GM19043 (cell line): ENCODE measurements around the gene KCNT2.
"Not testable (repeated sequence)": the region's sequence is repeated elsewhere in the genome, so short reads cannot be mapped to it uniquely, and the experiment has no call there.

Experiments
- ATAC-seq: cut with Tn5 transposase; IDR thresholded peaks from one replicate; pipeline ENCODE4 v1.9.1; 2021; ENCODE audit warnings: low read depth; ENCODE audit not compliant: unreplicated experiment

KCNT2 gene

GRCh38 chr1:196522574-196523345 is 85.5 kb downstream of the KCNT2 start:
- ATAC-seq = not testable (repeated sequence)

GRCh38 chr1:196517193-196517592 is 91.0 kb downstream of the KCNT2 start:
- no peak for ATAC-seq

GRCh38 chr1:196516373-196516772 is 91.9 kb downstream of the KCNT2 start:
- no peak for ATAC-seq

DNA sequence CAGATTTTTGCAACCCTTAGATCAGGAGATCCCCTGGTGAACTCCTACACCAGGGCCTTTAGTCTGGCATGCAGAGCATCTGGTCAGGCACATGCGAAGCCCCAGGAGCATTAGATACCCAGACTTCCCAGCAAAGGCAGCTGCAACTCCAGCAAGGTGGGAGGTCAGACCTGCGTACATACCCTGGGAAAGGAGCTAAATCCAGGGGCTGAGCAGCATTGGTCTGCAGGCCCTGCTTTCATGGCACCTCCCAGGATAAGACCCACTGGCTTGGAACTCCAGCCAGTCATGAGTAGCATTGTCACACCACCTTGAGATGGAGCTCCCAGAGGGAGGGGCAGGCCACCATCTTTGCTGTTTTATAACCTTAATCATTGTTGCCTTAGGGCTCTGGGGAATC is 92.3 kb downstream of the KCNT2 start:
- no peak for ATAC-seq

- ATAC-seq = no peak
Observed at GRCh38 chr1:196513821-196514220, 94.4 kb downstream of the KCNT2 start.

- ATAC-seq = no peak
Observed at GRCh38 chr1:196510451-196510850, 97.8 kb downstream of the KCNT2 start.

GRCh38 chr1:196504224-196504623 is 104.0 kb downstream of the KCNT2 start:
- ATAC-seq = not testable (repeated sequence)

- no peak for ATAC-seq
Observed at GRCh38 chr1:196502437-196502836, 105.8 kb downstream of the KCNT2 start.

GRCh38 chr1:196501760-196502428 is 106.3 kb downstream of the KCNT2 start:
- no peak for ATAC-seq

DNA sequence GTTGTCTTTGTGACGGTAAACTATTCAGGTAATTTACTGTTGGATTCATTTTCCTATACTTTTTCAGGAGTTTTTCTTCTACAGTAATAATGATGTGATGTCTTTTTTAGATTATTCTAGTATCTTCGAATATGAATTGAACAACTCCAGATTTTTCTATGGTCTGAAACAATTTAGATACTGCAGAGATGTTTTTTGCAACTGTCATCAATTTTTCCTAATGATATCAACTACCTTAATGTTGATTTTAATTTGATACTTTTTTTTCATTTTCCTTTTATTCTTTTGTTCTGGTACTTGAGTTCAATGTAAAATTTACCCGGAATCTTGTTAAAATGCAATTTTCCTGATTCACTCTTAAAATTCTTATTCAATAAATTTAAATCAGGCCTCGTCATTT is 110.4 kb downstream of the KCNT2 start:
- no peak for ATAC-seq

- ATAC-seq = no peak
Observed at GRCh38 chr1:196494766-196495165, 113.5 kb downstream of the KCNT2 start.

DNA sequence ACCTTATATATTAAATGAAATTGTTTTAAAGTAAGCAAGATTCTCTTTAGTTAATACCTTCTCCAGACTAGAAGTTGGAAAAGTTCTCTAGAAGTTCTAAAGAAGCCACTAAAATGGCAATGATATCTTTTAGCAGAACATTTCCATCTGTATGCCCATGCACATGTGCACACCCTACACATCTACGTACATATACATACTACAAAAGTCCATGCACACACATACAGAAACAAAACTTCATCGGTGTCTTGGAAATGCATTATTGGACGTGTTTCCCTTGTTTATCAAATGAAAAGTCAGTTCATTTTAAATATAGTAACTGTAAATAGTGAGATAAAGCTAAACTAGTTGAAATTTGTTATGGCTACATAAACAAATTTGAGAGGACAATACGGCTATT is 114.4 kb downstream of the KCNT2 start:
- no peak for ATAC-seq

GRCh38 chr1:196488579-196488978 is 119.7 kb downstream of the KCNT2 start:
- ATAC-seq = no peak

DNA sequence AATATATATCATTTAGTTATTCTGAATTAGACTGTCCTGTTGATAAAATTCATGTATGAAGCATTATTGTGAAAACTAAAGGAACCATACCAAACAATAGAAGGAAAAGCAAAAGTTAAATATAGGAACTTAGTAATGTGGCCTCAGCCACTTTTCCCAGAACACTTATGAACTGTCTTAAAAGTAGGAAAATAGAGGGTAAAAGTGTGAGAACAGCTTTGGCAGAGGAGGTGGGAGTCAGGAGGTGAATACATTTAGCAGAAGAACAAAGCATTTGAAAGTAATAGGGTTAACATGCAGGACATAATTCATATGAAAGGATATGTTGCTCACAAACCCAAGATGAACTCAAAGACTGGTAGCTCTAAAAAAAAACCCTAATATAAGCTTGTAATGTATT is 121.9 kb downstream of the KCNT2 start:
- no peak for ATAC-seq

GRCh38 chr1:196481616-196482015 is 126.6 kb downstream of the KCNT2 start:
- no peak for ATAC-seq

GRCh38 chr1:196477262-196477661 is 131.0 kb downstream of the KCNT2 start:
- no peak for ATAC-seq

DNA sequence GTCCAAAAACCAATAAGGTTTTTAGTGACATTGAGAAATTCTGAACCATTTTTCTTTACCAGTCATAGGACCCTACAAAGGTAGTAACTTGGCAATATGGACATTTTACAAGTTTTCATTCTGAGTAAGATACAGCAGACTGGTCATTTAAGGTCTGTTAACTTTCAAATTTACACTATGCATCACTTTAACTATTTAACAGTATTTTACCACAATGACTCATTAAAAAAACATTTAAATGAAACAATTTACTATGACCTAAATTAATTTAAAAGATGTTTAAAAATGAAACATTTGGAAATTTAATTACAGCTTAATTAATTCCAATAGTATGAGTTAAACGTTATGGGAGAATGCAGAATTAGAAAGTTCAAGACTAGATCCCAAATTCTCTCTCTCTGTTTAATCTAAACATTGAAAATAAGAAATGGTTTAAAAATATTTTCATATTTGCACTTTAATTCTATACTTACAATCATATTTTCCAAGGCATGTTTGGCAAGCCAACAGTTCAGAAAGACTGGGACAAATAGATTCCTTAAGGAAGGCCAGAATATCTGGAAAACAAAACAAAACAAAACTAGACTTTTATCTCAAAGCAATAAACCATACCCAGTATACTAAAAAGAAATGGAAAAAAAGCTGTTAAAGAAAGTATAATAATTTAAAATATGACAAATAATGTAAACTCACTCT is 140.9 kb downstream of the KCNT2 start:
- no peak for ATAC-seq

- ATAC-seq = no peak
Observed at GRCh38 chr1:196466654-196467053, 141.6 kb downstream of the KCNT2 start.

GRCh38 chr1:196466166-196466565 is 142.1 kb downstream of the KCNT2 start:
- no peak for ATAC-seq

- no peak for ATAC-seq
Observed at GRCh38 chr1:196464480-196464941, 143.7 kb downstream of the KCNT2 start.

DNA sequence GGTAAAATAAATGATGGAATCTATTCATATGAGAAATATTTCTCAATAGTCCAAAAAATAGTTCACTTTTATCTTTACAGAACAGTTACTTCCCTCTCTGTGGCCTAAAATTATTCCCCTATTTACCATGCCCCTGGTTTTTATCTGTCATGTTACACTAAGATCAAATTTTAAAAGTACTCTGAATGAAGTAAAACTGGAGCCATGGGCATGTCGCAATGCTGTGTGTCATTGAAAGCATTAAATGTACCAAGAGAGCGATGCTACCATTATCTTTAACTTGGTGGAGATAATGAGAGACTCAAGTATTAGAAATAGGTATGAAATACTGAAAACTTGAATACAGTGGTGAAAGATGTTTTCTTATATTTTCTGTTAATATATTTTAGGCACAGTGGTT is 146.2 kb downstream of the KCNT2 start:
- ATAC-seq = no peak
